GM19025 (cell line): Measurements from ENCODE around the gene SPECC1L.
A peak's percentile ranks its signal among the peaks of the same experiment; 100 is the strongest.

Experiments
- ATAC-seq: cut with Tn5 transposase; IDR thresholded peaks from one replicate; pipeline ENCODE4 v1.9.1; 2021; ENCODE audit warnings: mild to moderate bottlenecking, low read depth, moderate library complexity; ENCODE audit not compliant: unreplicated experiment

SPECC1L gene

GRCh38 chr22:24424001-24424900 is 153.6 kb downstream of the SPECC1L start:
- no peak for ATAC-seq

- ATAC-seq, result no peak
These were observed 154.5 kb downstream of the SPECC1L start for GRCh38 chr22:24424901-24425775.

- ATAC-seq, result no peak
These were observed 155.8 kb downstream of the SPECC1L start for GRCh38 chr22:24426436-24426835.

GRCh38 chr22:24426851-24427499 is 156.3 kb downstream of the SPECC1L start:
- ATAC-seq, result no peak

- ATAC-seq, result peak; percentile 48
These were observed 157.0 kb downstream of the SPECC1L start, which contains the start of gene ADORA2A for GRCh38 chr22:24427500-24428164. TSS of gene ADORA2A (plus strand) at chr22:24427599. CDS start at chr22:24433405, 5,806 bp downstream.

- ATAC-seq, result no peak
These were observed 158.2 kb downstream of the SPECC1L start for GRCh38 chr22:24428751-24429410.

- ATAC-seq, result no peak
These were observed 159.1 kb downstream of the SPECC1L start for GRCh38 chr22:24429411-24430365.

GRCh38 chr22:24430431-24431308 is 160.0 kb downstream of the SPECC1L start:
- ATAC-seq, result no peak

- ATAC-seq, result no peak
These were observed 160.8 kb downstream of the SPECC1L start for GRCh38 chr22:24431309-24432034.

- ATAC-seq, result no peak
These were observed 161.6 kb downstream of the SPECC1L start for GRCh38 chr22:24432059-24432853.

GRCh38 chr22:24433001-24433827 is 162.6 kb downstream of the SPECC1L start:
- ATAC-seq, result no peak

GRCh38 chr22:24433828-24434470 is 163.3 kb downstream of the SPECC1L start:
- peak; percentile 63 for ATAC-seq

GRCh38 chr22:24434471-24435322 is 164.1 kb downstream of the SPECC1L start:
- peak; percentile 54 for ATAC-seq

GRCh38 chr22:24435323-24435645 is 164.7 kb downstream of the SPECC1L start:
- no peak for ATAC-seq
